Right lobe of liver (tissue), 4 donors: ENCODE data around the gene STMN1.
"Not testable (repeated sequence)": the region's sequence is repeated elsewhere in the genome, so short reads cannot be mapped to it uniquely, and the experiment has no call there.

Experiments used
- POLR2A ChIP-seq: fragments of 450-650 bp; IDR thresholded peaks from one replicate; pipeline ENCODE4 v1.6.1; 2017; ENCODE audit warnings: antibody characterized with exemption, mild to moderate bottlenecking
- TF ChIP-seq, protein P1 (sequence below), 4 donors: fragments of 200-600 bp in 3 of 4; fragments of 450-650 bp in 1 of 4; IDR thresholded peaks; one replicate each; pipeline versions ENCODE4 v1.5.1 to v1.8.0; 2016 to 2022; ENCODE audit warnings: antibody characterized with exemption in 4 of 4, mild to moderate bottlenecking in 2 of 4
- donor health status: DM: no; HTN: no; CAD: no.
- donor health status: DM: no; HTN: no; CAD: no.
- donor health status: DM: no; HTN: yes; CAD: no.

DNA sequence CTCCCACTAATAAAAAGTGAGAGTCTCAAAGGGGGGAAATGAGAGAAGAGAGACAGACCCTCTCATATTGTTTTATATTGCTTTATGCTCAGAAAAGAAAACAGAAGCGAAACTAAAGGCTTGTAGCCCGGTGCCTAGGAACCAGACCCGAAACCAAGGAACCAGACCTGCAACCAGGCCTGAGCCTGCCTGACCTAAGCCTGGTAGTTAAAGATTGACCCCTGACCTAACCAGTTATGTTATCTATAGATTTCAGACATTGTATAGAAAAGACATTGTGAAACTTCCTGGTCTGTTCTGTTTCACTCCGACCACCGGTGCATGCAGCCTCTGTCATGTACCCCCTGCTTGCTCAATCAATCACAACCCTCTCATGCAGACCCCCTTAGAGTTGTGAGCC is 37.3 kb upstream of the STMN1 start:
- TF ChIP-seq, protein P1, sequence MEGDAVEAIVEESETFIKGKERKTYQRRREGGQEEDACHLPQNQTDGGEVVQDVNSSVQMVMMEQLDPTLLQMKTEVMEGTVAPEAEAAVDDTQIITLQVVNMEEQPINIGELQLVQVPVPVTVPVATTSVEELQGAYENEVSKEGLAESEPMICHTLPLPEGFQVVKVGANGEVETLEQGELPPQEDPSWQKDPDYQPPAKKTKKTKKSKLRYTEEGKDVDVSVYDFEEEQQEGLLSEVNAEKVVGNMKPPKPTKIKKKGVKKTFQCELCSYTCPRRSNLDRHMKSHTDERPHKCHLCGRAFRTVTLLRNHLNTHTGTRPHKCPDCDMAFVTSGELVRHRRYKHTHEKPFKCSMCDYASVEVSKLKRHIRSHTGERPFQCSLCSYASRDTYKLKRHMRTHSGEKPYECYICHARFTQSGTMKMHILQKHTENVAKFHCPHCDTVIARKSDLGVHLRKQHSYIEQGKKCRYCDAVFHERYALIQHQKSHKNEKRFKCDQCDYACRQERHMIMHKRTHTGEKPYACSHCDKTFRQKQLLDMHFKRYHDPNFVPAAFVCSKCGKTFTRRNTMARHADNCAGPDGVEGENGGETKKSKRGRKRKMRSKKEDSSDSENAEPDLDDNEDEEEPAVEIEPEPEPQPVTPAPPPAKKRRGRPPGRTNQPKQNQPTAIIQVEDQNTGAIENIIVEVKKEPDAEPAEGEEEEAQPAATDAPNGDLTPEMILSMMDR (IDR thresholded peaks at IDR 0.05): not testable (repeated sequence)
- not testable (repeated sequence) for TF ChIP-seq POLR2A
